GM18868 (cell line): ENCODE measurements around the gene PAPPA.

Source experiments
- ATAC-seq: cut with Tn5 transposase; IDR thresholded peaks from one replicate; pipeline ENCODE4 v1.9.1; 2021; ENCODE audit warnings: mild to moderate bottlenecking, moderate library complexity; ENCODE audit not compliant: unreplicated experiment

PAPPA gene

GRCh38 chr9:116178481-116179211 is 25.1 kb downstream of the PAPPA start:
- ATAC-seq = no peak

DNA sequence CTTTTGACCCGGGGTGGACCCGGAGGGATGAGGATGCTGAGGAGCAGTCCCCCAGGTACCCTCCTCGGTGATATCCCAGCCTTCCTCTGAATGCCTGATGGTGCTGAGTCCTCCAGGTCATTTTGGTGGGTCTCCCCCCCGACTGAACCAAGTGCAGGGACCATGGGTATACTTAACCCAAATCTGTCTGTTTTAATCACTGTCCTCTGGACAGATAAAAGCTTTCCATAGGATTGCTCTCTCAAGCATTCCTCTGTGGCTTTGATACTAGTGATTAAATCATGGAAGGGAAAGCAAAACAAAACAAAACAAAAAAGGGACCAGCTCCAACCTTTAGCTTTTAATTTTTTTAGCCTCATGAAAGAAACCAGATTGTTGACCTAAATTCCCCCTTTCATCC is 26.0 kb downstream of the PAPPA start:
- no peak for ATAC-seq

DNA sequence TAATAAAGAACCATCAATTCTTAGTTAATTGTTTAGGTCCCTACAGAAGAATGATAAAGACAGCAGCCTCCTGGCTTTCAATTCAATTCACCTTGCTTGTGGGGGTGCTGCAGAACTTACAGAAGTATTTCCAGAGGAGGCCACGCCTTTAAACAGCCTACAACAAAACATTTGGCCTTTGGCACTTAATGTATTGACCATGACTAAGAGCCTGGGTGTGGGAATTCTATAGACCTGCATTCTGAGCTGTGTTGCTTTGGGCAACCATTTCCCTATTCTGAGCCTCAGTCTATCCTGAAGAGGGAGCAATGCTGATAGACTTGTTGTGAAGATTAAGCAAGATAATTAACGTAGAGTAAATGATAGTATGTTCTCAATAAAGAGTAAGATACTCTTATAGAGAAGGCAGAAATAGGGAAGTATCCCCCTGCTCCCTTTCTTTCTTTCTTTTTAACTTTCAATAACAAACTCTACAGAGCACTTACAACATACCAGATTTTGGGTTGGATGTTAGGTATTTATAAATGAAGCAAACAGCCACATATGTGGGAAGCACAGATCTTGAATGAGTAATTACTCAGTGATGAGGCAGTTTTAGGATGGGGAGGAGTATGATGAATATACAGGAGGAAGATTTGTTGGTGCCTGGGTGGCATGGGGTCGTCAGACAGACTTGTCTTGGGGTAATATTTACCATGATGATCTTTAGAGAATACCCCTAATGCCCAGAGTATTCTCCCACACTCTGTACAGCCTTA is 28.4 kb downstream of the PAPPA start:
- no peak for ATAC-seq

DNA sequence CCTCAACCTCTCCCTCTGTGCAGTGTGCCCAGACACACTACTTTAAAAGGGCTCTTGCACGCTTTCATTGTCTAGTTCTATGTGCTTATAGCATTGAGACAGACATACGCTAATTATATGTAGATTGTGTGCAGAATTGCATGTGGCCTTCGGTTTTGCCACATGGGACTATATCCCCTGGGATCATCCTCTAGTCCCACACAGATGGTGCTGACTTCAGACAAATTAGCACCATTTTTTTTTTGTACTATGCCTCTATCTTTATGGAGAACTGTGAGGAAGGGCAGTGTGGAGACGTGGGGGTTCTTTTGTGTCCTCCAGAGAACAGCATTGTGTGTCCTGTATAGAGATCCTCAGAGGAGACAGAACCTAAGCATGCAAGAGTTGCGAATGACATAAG is 29.3 kb downstream of the PAPPA start:
- no peak for ATAC-seq

DNA sequence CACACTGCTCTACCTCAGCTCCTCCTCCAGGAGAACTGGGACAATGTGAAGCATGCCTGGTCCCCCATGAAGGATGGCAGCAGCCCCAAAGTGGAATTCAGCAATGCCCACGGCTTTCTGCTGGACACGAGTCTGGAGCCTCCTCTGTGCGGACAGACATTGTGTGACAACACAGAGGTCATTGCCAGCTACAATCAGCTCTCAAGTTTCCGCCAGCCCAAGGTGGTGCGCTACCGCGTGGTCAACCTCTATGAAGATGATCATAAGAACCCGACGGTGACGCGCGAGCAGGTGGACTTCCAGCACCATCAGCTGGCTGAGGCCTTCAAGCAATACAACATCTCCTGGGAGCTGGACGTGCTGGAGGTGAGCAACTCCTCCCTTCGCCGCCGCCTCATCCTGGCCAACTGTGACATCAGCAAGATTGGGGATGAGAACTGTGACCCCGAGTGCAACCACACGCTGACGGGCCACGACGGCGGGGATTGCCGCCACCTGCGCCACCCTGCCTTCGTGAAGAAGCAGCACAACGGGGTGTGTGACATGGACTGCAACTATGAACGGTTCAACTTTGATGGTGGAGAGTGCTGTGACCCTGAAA is 34.1 kb downstream of the PAPPA start:
- no peak for ATAC-seq

DNA sequence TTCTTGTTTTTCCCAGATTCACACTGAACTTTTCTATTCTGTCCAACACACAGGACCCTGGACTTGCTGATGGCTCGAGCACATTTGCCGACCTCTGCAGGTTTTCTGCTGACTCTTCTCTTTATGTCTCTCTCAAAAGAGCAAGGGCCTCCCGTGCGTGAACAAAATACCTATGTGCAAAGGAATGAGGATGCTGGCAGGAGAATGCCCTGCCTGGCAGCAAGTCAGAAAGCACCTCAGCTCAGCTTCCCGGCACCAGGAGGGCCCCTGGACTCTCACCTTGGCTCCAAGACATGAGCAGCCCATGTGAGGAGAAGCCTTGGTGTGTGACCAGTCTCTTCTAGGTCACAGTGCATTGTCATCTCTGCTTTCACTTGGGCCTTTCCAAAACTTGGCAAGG is 36.1 kb downstream of the PAPPA start:
- no peak for ATAC-seq

DNA sequence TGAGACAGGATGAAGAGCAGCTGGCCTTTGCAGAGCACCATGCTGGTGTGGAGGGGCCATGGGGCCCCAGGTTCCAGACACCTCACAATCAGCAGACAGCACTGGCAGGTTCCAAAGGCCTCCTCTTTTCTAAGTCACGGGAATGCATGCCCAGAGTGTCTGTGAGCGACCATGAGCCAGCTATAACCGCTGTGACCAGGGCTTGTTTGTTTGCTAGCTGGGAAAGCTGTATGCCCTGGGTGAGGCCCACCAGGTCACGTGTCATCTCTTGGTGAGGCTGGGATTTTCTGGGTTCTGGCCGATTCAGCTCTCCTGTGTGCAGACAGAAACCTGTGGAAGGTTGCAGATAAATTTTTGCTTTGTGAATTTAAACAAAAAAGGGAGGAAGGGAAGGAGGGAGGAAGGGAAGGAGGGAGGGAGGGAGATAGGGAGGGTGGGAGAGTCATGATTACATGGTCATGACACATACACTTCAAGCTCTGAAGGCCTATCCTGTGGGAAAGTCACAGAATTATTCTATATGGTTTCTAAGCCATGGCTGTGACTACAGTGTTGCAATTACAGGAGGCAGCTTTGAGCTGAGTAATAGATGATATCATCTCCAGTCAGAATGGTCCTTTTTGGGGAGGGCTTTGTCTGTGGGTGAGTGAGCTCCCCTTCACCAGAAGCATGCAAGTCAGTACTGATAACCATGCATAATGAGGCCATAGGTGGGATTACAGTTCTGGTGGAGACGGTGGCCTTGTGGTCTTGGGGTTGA is 37.2 kb downstream of the PAPPA start:
- ATAC-seq = no peak

DNA sequence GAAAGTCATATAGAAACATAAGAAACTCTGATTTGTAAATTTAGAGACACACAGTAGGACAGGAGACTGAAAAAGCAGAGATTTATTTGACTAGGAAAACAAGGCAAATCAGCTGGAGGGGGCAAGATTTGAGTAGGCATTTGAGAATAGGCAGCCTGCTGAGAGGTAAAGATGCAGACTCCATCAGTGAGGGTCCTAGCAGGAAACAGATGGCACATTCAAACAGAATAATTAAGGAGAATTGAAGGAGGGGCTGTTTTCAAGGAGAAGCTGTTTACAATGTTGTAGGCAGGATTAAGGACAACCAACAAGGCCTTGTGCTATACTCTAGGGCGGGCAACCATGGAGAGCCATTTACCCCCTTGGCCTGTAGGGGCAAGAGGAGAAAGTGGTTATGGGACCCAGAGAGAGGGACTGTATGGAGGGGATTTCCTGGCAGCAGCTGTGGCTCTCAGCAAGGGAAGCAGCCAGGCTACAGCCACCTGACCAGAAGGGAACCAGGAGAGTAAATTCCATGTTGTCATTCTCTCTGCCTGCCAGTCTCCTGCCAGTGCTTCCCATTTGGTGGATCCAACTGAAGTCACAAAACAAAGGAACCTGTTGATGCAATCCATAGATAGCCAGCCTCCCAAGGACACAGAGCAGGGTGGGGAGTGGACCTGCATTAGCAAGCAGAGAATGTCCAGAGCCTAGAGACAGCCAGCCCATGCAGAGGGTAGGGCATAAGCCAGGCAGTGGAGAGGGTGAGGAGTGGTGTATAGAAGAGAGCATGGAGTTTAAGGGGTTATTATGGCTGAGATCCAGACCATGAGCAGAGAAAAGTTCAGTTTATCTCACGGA is 38.2 kb downstream of the PAPPA start:
- no peak for ATAC-seq

DNA sequence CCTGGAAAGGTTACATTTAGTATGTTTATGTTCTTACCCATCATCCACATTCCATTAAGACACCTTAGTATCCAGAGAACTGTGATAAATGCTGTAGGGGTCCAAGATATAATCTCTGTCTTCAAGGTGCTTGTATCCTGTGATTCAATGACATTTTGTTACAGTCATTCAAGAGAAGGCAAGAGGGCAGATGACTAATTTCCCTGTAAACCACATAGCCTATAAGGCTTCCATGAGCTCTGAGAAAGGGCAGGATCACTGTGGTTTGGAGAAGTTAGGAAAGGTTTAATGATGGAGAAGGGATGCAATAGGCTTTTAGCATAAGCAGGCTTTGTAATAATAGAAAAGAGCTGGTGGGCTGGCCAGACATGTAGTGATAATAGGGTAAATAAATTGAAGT is 40.0 kb downstream of the PAPPA start:
- no peak for ATAC-seq

- ATAC-seq = no peak
Measured at GRCh38 chr9:116196806-116197205, 43.2 kb downstream of the PAPPA start.

DNA sequence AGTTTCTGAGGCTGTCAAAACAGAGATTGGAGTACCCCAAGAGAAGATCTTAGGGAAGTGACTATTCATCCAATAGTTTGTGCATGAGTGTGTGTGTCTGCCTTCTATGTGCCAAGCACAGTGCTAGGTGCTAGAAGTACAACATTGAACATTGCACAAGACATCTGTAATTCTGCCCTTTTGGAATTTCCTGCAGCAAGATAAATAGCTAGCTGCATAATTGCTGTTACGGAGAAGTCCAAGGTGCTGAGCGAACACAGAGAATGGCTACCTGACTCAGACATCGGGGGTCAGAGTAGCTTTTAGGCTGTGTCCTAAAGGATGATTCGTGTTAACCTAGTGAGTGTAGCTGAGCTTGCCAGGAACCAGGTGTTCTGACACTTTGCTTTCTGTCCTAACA is 44.8 kb downstream of the PAPPA start:
- no peak for ATAC-seq

GRCh38 chr9:116202219-116202912 is 48.8 kb downstream of the PAPPA start:
- ATAC-seq = no peak

- ATAC-seq = no peak
Measured at GRCh38 chr9:116204252-116204882, 50.8 kb downstream of the PAPPA start.

- ATAC-seq = no peak
Measured at GRCh38 chr9:116207371-116208111, 54.0 kb downstream of the PAPPA start.

- no peak for ATAC-seq
Measured at GRCh38 chr9:116208417-116209232, 55.0 kb downstream of the PAPPA start.

DNA sequence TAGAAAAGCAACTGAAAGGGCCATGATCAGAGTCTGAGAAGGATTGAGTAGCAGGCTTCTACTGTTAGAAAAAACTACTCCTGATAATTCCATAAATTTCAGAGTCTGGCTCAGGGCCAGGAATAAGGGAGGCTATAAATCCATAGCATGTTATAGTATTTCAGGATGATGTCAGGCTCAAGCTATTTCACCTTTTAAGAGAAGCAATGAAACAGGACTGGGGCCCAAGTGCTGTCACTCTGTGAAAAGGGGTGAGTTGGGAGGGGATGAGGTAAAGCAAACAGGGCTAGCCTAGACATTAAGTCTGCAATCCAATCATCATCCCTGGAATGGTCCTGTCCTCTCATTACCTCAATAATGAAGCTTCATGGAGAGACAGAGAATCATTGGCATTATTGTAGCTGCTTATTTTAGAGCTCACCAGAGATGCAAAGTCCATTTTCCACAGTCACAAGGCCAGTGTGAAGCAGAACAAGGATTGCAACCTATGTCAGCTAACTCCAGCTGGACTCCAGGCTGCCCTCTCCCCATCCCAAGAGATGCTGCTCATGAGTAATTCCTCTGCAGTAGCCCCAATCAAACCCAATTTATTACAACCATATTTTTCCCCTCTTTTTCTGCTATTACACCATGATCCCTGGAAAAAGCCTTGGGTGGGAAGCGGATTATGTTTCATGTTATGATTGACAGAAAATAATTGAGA is 56.0 kb downstream of the PAPPA start:
- no peak for ATAC-seq

GRCh38 chr9:116212986-116213692 is 59.5 kb downstream of the PAPPA start:
- ATAC-seq = no peak
